HEK293T (cell line): Measurements from ENCODE around the gene CAMKK1.
"Not testable (repeated sequence)": the region's sequence is repeated elsewhere in the genome, so short reads cannot be mapped to it uniquely, and the experiment has no call there.

Experiments used
- CTCF ChIA-PET: fragments of 350-600 bp; formaldehyde crosslinking; extraction: SDS; loops from one replicate; lab custom pipeline; 2021; ENCODE audit warnings: antibody characterized with exemption, inconsistent platforms; lab: Yijun Ruan, JAX
- POLR2A ChIA-PET: fragments of 350-600 bp; formaldehyde crosslinking; extraction: SDS; loops from one replicate; lab custom pipeline; 2020; ENCODE audit warnings: antibody characterized with exemption, inconsistent platforms; lab: Yijun Ruan, JAX
- DNase-seq: peaks from one replicate; pipeline ENCODE4 v3.0.0; 2012; ENCODE audit warnings: mixed read lengths; ENCODE audit errors: extremely low spot score
- ARNT ChIP-seq: fragments of 450-650 bp; IDR thresholded peaks from 2 replicates; pipeline ENCODE4 v1.6.1; 2017; ENCODE audit warnings: mild to moderate bottlenecking
- BHLHE40 ChIP-seq: fragments of 450-650 bp; IDR thresholded peaks from 2 replicates; pipeline ENCODE4 v1.6.1; 2016; ENCODE audit warnings: mild to moderate bottlenecking, moderate library complexity, borderline replicate concordance
- CTBP1 ChIP-seq: fragments of 450-650 bp; IDR thresholded peaks from 2 replicates; pipeline ENCODE4 v1.6.1; 2016; ENCODE audit warnings: borderline replicate concordance
- ELF4 ChIP-seq: fragments of 450-650 bp; IDR thresholded peaks from 2 replicates; pipeline ENCODE4 v1.6.1; 2017; ENCODE audit warnings: antibody characterized with exemption
- FOXA1 ChIP-seq: fragments of 450-650 bp; IDR thresholded peaks from 2 replicates; pipeline ENCODE4 v1.6.1; 2016; ENCODE audit warnings: mild to moderate bottlenecking
- FOXK2 ChIP-seq: fragments of 450-650 bp; IDR thresholded peaks from 2 replicates; pipeline ENCODE4 v1.6.1; 2016; ENCODE audit warnings: mild to moderate bottlenecking
- FOXM1 ChIP-seq: fragments of 450-650 bp; IDR thresholded peaks from 2 replicates; pipeline ENCODE4 v1.6.1; 2017; ENCODE audit warnings: mild to moderate bottlenecking, borderline replicate concordance
- HDGF ChIP-seq: fragments of 450-650 bp; IDR thresholded peaks from 2 replicates; pipeline ENCODE4 v1.6.1; 2017; ENCODE audit warnings: antibody characterized with exemption, borderline replicate concordance
- L3MBTL2 ChIP-seq: fragments of 450-650 bp; conservative IDR thresholded peaks from 2 replicates; pipeline ENCODE4 v1.6.1; 2016; ENCODE audit warnings: mild to moderate bottlenecking
- LEF1 ChIP-seq: fragments of 450-650 bp; IDR thresholded peaks from 2 replicates; pipeline ENCODE4 v1.6.1; 2017; ENCODE audit warnings: mild to moderate bottlenecking, borderline replicate concordance
- NFRKB ChIP-seq: fragments of 450-650 bp; IDR thresholded peaks from 2 replicates; pipeline ENCODE4 v1.6.1; 2016; ENCODE audit warnings: mild to moderate bottlenecking, moderate library complexity
- SP1 ChIP-seq: fragments of 450-650 bp; IDR thresholded peaks from 2 replicates; pipeline ENCODE4 v1.6.1; 2017
- SUZ12 ChIP-seq: fragments of 450-650 bp; IDR thresholded peaks from 2 replicates; pipeline ENCODE4 v1.6.1; 2016; ENCODE audit warnings: mild to moderate bottlenecking
- TARDBP ChIP-seq: fragments of 450-650 bp; IDR thresholded peaks from 2 replicates; pipeline ENCODE4 v1.6.1; 2016
- ZNF384 ChIP-seq: fragments of 450-650 bp; IDR thresholded peaks from 2 replicates; pipeline ENCODE4 v1.6.1; 2016
- TF ChIP-seq, protein P1 (sequence below): fragments of 450-650 bp; IDR thresholded peaks from 2 replicates; pipeline ENCODE4 v1.6.1; 2016

The CAMKK1 gene

DNA sequence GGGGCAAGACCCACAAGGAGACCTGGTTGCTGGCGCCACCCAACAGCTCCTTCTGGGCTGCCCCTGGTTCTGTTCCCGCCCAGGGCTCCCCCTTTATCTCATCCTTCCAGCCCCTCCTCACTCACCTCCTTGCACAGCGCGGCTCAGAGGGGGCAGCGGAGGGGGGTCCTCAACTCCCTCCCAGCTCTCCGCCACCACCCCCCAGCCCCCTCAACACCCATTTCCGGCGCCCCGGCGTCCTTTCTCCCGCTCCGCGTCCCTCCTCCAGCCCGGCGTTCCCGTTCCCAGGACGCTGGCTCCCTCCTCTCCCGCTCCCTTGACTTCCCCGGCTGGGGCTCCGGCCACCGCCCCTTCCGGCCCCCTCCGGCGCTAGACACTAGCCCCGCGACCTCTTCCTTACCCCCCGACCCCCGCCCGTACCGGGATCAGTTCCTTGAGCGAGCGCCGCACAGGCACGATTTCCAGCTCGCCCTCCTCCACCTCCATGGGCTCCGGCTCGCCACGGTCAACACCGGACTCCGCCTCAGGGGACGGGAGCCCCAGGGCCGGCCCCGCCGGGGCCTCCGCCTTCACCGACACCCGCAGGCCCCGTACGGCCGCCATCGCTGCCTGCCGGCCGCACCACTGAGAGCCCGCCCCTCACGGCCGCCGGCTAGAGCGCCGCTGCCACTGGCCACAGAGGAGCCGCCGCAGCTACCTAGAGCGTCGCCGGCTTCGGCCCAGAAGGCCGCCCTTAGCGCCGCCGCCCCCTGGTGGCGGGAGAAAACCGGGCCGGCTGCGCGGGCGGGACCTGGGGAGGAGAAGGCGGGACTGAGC lies 47.0 kb downstream of the CAMKK1 start, which contains the start of gene NCBP3:
NCBP3 (minus strand) TSS at position 626 of the 816 bp plus-strand sequence; CDS start at position 603, 23 bp downstream.
- peak; percentile 98 for DNase-seq
- ChIA-PET POLR2A (interaction anchor here (0.7 to 2.4 kb wide), 15 partner anchors 14 to 200 kb away, joined by 3 to 8 read pairs (median 3); partner anchors contain the start of genes CAMKK1 and HASPIN), CTCF (interaction anchor here (0.5 to 1.9 kb wide), 10 partner anchors 10 to 122 kb away, joined by 3 to 10 read pairs (median 4); partner anchors contain the start of genes HASPIN and P2RX1)
- TF ChIP-seq ARNT = peak; percentile 61; the same call in 1 of the 2 replicates
- TF ChIP-seq FOXK2 = no peak
- peak; percentile 69; the same call in 1 of the 2 replicates for TF ChIP-seq FOXM1
- peak; percentile 59 for TF ChIP-seq ELF4
- TF ChIP-seq HDGF = peak; percentile 19; the same call in 1 of the 2 replicates
- no peak for TF ChIP-seq BHLHE40
- no peak for TF ChIP-seq CTBP1
- 0 out of 2 replicates have a peak, but pooled peaks have one; percentile 39 for TF ChIP-seq LEF1

DNA sequence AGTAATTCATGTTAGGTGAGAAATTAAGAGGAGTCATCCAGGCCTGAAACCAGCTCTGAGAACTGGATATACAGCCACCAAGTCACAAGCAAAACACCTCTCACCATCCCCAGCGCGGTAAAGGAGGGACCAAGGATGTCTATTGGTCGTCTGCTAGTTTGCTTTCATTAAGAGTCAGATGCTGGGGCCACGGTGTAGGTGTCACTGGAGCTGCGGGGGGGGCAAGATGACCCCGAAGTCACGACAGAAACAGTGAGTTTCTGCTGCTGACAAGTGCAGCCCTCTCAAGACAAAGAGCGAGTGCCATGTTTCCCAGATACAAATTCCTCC lies 47.6 kb downstream of the CAMKK1 start:
- TF ChIP-seq SP1 (no peak), FOXK2 (no peak), ARNT (no peak), NFRKB (no peak), FOXM1 (no peak), LEF1 (no peak), TARDBP (no peak), CTBP1 (no peak), ELF4 (no peak), FOXA1 (no peak), BHLHE40 (no peak), ZNF384 (no peak), L3MBTL2 (no peak), SUZ12 (no peak), HDGF (no peak)
- TF ChIP-seq, protein P1, sequence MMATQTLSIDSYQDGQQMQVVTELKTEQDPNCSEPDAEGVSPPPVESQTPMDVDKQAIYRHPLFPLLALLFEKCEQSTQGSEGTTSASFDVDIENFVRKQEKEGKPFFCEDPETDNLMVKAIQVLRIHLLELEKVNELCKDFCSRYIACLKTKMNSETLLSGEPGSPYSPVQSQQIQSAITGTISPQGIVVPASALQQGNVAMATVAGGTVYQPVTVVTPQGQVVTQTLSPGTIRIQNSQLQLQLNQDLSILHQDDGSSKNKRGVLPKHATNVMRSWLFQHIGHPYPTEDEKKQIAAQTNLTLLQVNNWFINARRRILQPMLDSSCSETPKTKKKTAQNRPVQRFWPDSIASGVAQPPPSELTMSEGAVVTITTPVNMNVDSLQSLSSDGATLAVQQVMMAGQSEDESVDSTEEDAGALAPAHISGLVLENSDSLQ = no peak
- POLR2A ChIA-PET = interaction anchor here (0.7 to 2.4 kb wide), 8 partner anchors 15 to 122 kb away, joined by 3 to 8 read pairs (median 4); partner anchors contain the start of genes CAMKK1 and HASPIN
- no peak for DNase-seq
- CTCF ChIA-PET = interaction anchor here (1.0 to 1.9 kb wide), 4 partner anchors 9 to 19 kb away, joined by 3 to 6 read pairs (median 6); no protein-coding TSS in a partner anchor

DNA sequence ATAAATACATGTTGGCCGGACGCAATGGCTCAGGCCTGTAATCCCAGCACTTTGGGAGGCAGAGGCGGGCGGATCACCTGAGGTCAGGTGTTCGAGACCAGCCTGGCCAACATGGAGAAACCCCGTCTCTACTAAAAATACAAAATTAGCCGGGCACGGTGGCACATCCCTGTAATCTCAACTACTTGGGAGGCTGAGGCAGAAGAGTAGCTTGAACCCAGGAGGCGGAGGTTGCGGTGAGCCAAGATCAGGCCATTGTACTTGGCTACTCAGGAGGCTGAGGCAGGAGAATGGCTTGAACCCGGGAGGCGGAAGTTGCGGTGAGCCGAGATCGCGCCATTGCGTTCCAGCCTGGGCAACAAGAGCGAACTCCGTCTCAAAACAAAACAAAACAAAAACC lies 48.3 kb downstream of the CAMKK1 start:
- DNase-seq = not testable (repeated sequence)
- POLR2A ChIA-PET = interaction anchor here (0.7 to 2.4 kb wide), 6 partner anchors 16 to 121 kb away, joined by 3 to 8 read pairs (median 4); partner anchors contain the start of gene HASPIN
- CTCF ChIA-PET = interaction anchor here (0.7 to 1.2 kb wide), 2 partner anchors 107 to 118 kb away, joined by 4 to 6 read pairs; no protein-coding TSS in a partner anchor

- TF ChIP-seq ZNF384 = no peak
- no peak for TF ChIP-seq TARDBP
- TF ChIP-seq L3MBTL2 = no peak
- TF ChIP-seq FOXK2 = no peak
- TF ChIP-seq, protein P1 = no peak
- TF ChIP-seq FOXM1 = no peak
- TF ChIP-seq SUZ12 = no peak
- no peak for TF ChIP-seq LEF1
- TF ChIP-seq SP1 = no peak
- no peak for TF ChIP-seq CTBP1
- no peak for TF ChIP-seq BHLHE40
- TF ChIP-seq ELF4 = no peak
- no peak for TF ChIP-seq HDGF
- TF ChIP-seq FOXA1 = no peak
- no peak for TF ChIP-seq NFRKB
- TF ChIP-seq ARNT = no peak
- CTCF ChIA-PET = interaction anchor here (0.8 to 1.2 kb wide), 2 partner anchors 71 to 106 kb away, joined by 5 to 6 read pairs; no protein-coding TSS in a partner anchor
- POLR2A ChIA-PET = interaction anchor here (0.7 to 1.7 kb wide), 2 partner anchors 75 to 121 kb away, joined by 3 to 6 read pairs; partner anchors contain the start of gene HASPIN
- DNase-seq = peak; percentile 68
These were observed 48.8 kb downstream of the CAMKK1 start for GRCh38 chr17:3843935-3844516.

DNA sequence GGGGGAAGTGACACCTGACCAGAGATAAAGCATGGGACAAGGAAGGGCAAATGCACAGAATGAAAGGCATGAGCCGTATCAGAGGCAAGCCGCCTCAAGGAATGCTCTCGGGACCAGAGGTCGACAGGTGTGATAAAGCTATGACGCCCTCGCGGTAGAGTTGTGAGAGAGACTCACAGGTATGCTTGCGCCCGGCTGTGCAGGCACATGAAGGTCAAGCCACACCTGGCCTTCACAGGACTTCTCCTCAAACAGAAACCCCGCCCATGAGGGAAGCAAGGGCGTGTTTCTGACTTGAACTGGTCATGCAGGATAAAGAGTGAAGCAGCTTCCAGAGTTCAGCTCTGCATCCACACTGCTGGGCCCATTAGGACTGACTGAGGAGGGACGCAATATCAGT lies 54.6 kb downstream of the CAMKK1 start:
- TF ChIP-seq, protein P1 = no peak
- no peak for TF ChIP-seq BHLHE40
- no peak for TF ChIP-seq NFRKB
- TF ChIP-seq ELF4 = no peak
- TF ChIP-seq SUZ12 = no peak
- no peak for TF ChIP-seq ARNT
- TF ChIP-seq FOXA1 = no peak
- no peak for TF ChIP-seq SP1
- no peak for TF ChIP-seq FOXM1
- no peak for TF ChIP-seq ZNF384
- TF ChIP-seq LEF1 = no peak
- no peak for TF ChIP-seq CTBP1
- TF ChIP-seq L3MBTL2 = no peak
- TF ChIP-seq FOXK2 = no peak
- no peak for TF ChIP-seq HDGF
- TF ChIP-seq TARDBP = no peak
- no peak for DNase-seq
- ChIA-PET CTCF (interaction anchor here (1.5 kb wide), 1 partner anchor 11 kb away, joined by 4 read pairs; no protein-coding TSS in a partner anchor), POLR2A (no interaction called here)
